ENCODE measurements around the gene IL18R1.
A peak's percentile ranks its signal among the peaks of the same experiment; 100 is the strongest.
"Not testable (repeated sequence)": the region's sequence is repeated elsewhere in the genome, so short reads cannot be mapped to it uniquely, and the experiment has no call there.

The IL18R1 gene, protein sequence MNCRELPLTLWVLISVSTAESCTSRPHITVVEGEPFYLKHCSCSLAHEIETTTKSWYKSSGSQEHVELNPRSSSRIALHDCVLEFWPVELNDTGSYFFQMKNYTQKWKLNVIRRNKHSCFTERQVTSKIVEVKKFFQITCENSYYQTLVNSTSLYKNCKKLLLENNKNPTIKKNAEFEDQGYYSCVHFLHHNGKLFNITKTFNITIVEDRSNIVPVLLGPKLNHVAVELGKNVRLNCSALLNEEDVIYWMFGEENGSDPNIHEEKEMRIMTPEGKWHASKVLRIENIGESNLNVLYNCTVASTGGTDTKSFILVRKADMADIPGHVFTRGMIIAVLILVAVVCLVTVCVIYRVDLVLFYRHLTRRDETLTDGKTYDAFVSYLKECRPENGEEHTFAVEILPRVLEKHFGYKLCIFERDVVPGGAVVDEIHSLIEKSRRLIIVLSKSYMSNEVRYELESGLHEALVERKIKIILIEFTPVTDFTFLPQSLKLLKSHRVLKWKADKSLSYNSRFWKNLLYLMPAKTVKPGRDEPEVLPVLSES

DNA sequence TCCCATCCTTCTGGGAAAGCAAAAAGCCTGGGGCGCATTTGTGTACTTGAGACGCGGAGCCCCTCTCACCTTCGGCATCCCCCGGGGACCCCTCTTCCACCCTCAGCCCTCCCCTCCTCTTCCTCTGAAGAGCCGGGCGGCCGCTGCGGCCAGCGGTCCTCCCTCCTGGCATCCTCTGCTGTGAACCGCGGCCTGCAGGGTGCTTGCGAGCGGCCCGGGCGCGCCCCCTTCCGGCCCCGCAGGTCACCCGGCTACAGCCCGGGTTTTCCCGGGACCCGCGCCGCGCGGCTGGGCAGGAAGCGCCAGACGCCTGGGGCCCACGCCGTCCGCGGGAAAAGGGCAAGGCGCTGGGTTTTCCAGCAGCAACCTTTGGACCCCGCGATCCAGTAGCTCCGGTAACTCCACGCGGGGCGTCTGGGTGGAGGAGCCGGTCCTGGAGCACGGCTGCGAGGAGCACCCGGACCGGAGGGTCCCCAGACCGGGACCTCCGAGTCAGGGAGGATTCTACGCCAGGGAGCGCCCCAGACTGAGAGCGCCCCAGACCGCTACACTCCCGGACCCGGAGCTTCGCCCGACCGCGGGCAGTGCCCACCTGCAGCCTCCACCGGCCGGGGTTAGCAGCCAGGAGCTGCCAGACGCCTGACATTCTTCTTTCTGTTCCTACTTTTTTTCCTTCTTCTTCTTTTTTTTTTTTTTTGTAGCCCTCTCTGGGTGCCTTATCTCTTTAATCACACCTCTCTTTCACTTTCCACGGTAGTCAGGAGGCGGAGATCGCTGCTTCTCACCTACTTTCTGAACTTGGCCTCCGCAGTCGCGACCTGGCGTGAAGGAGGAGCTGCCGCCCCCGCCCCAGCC lies at the start of gene IL18R1:
Gene IL18R1, plus strand, starts transcription at position 271 of the 855 bp plus-strand sequence. CDS start 6,865 bp downstream, outside the sequence.
- DNase-seq = peak; percentile 58

DNA sequence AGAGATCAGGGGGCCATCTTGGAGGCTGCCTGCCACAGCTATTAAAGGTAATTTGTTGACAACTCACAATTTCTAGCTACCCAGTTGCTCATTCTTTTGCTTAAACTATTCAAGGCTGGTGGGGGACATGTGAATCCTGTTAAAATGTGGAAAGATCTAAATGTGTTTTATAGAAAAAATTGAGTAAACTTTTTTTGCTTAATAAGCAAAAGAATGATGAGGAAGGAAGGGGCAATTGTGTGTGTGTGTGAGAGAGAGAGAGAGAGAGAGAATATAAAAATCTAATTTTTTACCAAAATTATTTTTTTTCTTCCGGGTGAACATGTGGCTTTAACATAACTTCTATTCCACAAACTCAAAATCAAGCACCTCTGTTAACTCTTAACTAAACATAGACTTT lies 49.5 kb upstream of the IL18R1 start:
- no peak for DNase-seq

DNA sequence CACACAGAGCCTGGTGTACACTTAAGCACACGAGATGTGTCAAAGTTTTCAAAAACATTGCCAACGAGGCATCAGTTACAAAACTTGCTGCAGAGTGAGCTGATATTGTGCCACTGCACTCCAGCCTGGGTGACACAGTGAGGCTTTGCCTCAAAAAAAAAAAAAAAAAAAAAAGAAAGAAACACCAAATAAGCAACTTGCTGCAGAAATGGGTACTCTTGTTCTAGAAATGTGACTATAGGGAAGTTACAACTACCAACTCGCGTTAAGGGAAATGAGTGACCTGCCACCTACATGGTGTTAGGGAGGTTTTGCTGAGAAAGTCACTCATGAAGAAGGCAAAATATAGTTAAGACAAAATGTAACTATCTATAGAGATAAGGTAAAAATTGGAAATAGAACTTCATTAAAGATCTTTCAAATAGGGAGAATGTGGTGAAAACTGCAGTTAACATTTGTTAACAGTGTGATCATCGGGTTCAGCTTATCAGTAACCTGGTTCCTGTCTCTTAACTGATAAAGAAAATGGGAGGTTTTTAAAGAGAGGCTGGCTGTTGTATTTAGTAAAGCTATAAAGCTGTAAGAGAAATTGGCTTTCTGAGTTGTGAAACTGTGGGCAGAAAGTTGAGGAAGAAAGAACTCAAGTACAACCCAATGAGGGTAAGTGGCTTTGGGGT lies 44.5 kb upstream of the IL18R1 start, which contains the start of gene IL1RL1:
Gene IL1RL1, plus strand, starts transcription at position 600 of the 677 bp plus-strand sequence. CDS start 26,702 bp downstream, outside the sequence.
- no peak for DNase-seq

DNA sequence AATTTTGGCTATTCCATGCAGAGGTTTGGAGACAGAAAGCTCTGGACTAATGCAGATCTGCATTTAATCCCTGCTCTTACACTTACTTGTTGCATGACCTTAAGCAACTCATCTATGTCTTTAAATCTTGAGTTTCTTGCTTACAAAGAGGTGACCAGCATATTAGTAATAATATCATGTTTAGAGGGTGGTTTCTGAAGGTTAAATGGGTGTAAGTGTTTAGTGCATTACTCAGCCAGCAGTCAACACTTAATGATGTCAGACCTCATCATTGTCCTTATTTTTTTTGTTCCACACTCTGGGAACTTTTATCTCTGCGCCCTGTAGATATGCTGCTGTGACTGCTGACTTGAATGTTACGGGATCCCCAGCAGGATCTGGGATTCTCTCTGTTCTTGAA lies 42.6 kb upstream of the IL18R1 start:
- DNase-seq = no peak

DNA sequence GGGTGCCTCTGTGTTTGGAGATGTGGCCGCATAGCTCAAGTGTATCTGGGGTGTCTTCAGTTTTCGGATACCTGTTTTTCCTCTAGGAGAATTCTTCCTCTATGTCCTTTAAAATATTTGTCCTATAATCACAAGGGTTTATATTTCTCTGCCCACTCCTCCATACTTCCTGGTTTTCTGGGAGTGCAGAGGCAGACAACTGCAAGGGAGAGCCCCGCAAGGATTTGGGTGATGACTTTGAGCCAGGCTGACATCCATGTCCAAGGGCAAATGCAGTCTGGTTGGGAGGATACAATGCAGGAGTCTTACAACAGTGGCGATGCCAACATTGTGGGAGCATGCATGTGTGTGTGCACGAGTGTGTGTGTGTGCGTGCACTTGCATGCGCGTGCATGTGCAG lies 42.1 kb upstream of the IL18R1 start:
- DNase-seq = no peak

DNA sequence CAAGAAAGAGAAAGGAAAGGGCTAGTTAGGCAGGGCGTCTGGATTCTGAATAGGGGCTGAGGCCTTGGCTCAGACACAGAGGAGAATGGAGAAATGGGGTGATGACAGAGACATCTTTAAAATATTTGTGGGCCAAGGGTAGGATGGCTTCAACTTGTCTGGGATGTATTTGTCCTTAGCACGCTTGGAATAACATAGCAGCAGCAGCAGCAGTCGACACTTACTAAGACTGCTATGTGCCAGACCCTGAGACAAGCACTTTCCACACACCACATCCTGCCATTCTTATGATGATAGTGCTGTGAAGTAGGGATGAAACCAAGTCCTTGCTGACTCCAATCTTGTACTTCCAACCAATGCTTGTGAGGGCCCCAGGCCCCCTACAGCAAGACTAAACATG lies 41.6 kb upstream of the IL18R1 start:
- no peak for DNase-seq

DNA sequence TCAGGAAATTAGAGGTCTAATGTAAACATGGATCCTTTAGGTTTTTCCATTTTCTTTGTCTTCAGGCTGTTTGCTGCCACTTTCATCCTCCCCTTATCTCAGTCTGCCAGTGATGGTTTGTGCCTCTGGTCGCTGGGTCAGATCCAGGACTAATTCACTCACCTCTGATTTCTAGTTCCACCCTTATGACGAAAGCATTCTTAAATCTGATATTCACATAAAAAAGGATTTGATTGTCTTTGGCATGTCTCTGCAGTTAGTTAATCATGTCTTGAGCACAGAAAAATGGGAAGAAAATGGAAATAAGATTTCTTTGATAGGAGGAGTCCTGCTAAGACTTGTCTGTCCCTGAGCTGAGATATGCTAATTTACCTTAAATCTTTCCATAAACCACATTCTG lies 39.7 kb upstream of the IL18R1 start:
- DNase-seq = no peak

DNA sequence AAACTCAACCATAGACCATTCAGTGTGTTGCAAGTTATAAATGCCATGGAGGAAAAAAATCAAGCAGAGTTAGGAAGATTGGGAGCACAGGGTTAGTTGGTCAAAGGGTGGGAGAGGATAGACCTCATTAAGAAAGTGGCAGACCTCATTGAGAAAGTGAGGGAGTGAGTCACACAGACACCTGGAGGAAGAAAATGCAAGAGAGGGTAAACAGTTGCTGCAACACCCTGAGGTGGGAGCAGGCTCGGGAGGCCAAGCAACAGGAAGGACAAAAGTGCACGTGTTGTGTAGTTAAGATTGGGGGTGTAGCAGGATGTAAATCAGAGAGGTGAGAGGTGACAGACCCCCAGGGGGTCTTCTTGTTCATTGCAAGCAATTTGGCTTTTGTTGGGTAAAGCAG lies 37.9 kb upstream of the IL18R1 start:
- no peak for DNase-seq

DNA sequence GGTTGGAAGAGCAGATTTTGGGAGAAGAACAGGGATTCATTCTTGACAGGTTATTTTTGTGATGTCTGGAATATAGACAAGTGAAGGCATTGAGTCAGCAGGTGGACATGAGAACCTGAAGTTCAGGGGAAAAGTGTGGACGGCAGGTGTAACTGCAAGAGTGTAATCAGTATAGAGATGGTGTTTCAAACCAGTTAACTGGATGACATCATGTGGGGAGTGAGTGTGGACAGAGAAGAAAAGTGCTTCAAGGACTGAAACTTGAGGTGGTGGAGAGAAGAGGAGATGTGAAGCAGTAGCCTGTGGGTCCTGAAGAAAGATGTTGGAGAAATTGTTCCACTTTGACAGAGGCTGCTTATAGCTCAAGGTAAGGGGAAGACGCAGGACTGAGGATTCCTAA lies 37.2 kb upstream of the IL18R1 start:
- DNase-seq = no peak

DNA sequence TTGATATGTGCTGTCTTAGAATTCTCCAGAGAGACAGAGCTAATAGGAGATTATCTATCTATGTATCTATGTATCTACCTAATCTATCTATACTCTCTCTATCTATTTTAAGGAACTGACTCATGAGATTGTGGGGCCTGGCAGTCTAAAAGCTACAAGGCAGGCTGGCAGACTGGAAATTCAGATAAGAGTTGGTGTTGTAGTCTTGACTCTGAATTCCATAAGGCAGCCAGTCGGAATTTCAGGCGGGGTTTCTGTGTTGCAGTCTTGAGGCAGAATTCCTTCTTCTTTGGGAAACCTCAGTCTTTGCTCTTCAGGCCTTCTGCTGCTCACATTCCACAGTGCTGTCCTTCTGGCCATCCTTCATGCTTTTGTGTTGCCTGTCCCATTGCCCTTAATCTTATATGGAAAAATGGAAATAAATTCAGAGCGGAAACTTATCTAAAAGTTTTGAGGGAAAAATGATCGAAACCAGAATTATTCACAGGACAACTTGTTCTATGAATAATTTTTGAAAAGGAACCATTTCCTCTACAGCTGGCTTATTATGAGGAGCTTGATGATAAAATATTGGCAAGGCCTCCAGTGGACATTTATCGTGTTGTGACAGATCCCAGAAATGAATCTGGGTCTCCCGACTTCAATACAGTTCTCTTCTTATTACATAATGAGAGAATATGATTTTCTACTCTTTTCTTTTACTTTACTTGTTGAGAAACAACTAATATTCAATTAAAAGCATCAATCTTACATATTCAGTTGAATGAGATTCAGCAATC lies 33.5 kb upstream of the IL18R1 start:
- no peak for DNase-seq

DNA sequence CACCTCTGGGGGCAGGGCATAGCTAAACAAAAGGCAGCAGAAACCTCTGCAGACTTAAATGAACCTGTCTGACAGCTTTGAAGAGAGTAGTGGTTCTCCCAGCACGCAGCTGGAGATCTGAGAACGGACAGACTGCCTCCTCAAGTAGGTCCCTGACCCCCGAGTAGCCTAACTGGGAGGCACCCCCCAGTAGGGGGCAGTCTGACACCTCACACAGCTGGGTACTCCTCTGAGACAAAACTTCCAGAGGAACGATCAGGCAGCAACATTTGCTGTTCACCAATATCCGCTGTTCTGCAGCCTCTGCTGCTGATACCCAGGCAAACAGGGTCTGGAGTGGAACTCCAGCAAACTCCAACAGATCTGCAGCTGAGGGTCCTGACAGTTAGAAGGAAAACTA lies 30.7 kb upstream of the IL18R1 start:
- DNase-seq = not testable (repeated sequence)

DNA sequence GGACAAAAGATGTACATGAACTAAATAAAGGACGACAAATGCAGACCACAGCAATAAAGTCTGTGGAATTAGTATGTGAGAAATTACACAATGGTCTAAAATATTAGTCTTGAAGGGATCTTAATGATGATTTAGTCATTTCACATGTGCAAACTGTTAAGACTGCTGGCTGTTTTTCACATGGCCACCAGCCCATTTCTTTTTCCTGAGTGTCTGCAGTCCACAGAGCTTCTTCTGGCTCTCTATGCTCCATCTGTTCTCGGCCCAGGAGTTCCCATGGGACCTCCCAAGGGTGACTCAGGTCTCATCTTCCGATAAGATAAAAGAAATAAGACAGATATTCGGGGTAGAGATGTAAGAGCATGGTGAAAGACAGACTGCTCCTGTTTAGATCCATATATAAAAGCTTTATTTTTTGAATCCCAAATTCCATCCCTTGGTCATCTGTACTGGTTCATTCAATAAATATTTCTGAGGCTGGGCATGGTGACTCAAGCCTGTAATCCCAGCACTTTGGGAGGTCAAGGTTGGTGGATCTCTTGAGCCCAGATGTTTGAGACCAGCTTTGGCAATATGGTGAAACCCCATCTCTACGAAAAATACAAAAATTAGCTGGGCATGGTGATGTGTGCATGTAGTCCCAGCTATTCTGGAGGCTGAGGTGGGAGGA lies 24.1 kb upstream of the IL18R1 start:
- no peak for DNase-seq

DNA sequence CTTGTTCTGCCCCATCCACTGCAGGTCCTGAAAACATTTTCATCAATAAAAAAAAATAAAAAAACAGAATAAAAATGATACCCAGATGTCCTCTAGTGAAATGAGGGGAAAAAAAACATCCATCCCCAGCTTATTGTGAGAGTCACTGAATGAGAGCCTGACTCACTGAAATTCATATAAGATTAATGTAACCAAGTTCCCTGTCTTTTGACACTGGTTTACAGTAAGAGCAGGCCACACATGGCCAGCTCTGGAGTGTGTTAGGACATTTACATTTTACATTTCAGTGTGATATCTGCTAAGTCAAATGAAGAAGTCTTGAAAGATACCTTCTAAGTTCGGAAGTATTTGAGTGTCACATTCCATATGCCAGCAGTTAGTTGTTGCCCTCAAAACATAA lies 21.1 kb upstream of the IL18R1 start:
- no peak for DNase-seq

DNA sequence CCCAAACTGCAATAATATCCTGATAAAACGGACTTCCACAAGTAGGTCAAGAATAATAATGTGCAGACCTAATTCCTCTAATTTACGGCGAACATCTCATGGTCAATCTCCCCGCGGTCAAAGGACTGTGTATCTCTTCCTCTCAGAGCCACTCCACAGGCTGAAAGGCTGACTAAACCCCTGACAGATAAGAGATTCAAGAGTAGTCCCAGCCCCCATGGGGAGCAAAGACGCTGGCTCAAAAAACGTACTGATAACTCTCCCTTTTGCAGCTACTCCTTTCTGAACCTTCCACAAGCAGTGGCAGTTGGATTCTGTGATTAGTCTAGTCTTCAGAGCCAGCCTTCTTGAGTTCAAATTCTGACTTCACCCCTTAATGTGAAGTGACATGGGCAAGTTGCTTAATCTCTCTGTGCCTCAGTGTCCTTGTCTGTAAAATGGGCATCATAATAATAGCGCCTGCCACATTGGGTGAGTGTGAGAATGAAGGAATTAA lies 19.7 kb upstream of the IL18R1 start:
- no peak for DNase-seq

DNA sequence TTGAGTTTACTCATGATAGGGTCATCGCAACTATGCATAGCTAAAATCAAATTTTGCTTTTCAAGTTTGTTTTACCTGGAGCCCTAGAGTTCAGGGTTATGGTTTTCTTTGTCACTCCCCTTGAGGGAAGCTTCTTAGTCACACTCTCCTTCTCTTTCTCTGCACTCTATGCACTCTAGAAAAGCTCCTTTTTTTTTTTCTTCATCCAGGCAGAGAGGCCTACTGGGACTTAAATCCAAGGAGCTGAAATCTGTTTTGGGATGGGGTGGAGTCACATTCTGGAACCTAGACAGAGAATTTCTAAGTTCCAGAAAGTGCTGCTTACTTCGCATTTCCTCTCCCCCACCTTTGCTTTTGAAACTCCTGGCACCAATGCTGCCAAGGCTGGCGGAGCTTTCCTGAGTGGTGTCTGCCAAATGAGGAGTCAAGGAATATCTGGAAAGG lies 19.1 kb upstream of the IL18R1 start:
- no peak for DNase-seq

DNA sequence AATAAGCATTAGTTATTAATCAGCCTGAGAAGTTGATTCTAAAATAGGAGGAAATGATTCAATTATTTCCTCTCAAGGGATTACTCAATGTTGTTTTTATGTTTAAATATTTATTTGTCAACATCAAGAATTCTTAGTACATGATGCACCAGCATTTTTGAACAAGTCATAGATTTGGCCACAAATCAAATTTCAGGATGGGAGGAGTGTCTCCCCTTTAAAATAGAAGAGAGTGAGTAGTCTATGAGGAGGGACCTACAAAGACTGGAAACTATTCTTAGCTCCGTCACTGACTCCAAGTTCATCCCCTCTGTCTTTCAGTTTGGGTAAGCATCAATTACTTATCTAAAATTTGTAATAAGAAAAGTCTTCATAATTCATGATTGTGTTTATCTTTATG lies 18.6 kb upstream of the IL18R1 start:
- no peak for DNase-seq

DNA sequence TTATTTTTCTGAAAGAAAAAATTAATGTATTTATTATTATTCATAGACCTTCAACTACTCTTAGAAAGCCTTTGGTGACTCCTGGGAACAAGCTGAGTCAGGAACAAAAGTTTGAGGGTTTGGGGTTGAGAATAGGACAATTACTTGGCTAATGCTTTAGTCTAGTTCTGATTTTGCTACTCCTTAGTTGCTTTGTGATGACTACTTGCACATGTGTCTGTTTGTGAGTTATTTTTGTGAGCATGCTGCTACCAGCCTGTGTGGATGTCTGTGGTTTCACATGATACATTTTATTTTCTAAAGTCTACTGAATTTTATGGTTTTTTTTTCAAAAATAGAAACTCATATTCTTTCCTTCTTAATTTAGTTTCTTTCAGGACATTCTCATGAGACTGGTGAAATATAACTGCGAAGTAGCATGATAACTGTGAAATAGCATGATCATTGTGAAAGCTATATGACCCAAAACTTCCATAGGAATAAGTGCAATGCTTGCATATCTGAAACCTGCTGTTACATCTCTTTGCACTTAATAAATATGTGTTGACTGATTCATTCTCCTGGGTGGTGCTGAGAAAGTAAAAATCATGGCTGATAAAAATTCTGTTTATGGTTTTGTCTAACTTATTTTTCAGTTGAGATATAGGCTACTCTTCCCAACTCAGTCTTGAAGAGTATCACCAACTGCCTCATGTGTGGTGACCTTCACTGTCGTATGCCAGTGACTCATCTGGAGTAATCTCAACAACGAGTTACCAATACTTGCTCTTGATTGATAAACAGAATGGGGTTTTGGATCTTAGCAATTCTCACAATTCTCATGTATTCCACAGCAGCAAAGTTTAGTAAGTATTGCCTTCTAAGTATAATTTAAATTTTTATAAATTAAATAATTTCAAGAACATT lies 17.9 kb upstream of the IL18R1 start:
- DNase-seq = no peak

DNA sequence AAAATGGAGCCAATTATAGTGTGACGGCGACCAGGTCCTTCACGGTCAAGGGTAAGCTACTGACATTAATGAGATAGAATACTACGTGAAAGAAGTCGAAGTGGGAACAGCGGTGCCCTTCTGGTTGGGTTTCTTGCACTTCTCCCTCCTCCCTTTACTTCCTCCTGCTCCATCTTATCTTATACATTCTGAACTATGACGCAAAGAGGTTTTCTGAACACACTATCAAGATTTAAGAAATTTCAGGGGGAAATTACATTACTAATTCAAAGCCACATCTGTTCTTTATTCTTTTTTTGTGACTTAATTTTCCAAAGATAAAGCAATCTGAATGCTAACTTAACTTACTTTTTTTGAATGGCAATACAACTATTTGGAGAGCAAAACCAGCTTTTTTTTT lies 14.8 kb upstream of the IL18R1 start:
- DNase-seq = no peak

DNA sequence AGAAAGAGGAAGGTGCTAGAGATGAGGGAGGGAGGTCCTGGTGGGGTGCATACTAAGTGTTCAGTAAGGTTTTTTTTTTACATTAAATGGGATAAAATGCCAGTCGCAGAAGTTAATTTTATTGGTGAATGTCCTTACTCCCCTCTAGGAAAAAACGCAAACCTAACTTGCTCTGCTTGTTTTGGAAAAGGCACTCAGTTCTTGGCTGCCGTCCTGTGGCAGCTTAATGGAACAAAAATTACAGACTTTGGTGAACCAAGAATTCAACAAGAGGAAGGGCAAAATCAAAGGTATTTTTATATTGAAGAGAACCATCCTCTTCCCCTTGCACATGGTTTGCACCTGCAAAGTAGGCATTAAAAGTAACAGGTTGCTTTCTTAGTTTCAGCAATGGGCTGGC lies 12.7 kb upstream of the IL18R1 start:
- no peak for DNase-seq

DNA sequence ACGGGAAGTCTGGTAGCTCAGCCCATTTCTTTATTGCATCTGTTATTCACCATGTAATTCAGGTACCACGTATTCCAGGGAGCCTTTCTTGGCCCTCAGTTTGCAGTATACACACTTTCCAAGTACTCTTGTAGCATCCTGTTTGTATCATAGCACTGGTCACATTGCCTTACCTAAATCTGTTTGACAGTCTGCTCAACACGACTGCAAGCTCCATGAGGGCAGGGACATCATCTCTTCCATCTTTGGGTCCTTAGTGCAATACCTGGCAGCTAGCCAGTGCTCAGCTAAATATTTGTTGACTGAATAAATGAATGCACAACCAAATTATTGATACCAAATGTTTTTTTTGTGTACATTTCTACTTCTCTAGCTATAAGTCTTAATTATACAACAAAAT lies 11.2 kb upstream of the IL18R1 start:
- no peak for DNase-seq

All from activated T-cell treated with anti-CD3 and anti-CD28 coated beads for 4 hours (primary cell).